HepG2 (cell line): ENCODE results near the gene WIZ. TPM values are rescaled to one million over a fixed set of nuclear protein-coding genes. Genes with fewer than 3 reads are reported as not detected.

Source experiments
- CSRNP1 ChIP-seq: sonication (generic); formaldehyde crosslinking; IDR thresholded peaks from 2 replicates; pipeline ENCODE4 v1.8.1; 2023; ENCODE audit warnings: mild to moderate bottlenecking, missing genetic modification reagents
- FOSL2 ChIP-seq: sonication (generic); formaldehyde crosslinking; IDR thresholded peaks from 2 replicates; pipeline ENCODE4 v1.4.0; 2020; ENCODE audit warnings: missing genetic modification reagents
- FOXO1 ChIP-seq: sonication (generic); formaldehyde crosslinking; IDR thresholded peaks from 2 replicates; pipeline ENCODE4 v1.4.0; 2020; ENCODE audit warnings: missing genetic modification reagents
- KDM2A ChIP-seq: sonication (generic); formaldehyde crosslinking; IDR thresholded peaks from 2 replicates; pipeline ENCODE4 v1.4.0; 2020; ENCODE audit warnings: low read depth, missing genetic modification reagents, borderline replicate concordance
- KLF6 ChIP-seq: IDR thresholded peaks from 2 replicates; pipeline ENCODE4 v1.8.0; 2016; ENCODE audit warnings: missing biosample characterization, missing genetic modification reagents
- NR1H2 ChIP-seq: sonication (generic); formaldehyde crosslinking; IDR thresholded peaks from 2 replicates; pipeline ENCODE4 v1.8.1; 2022; ENCODE audit warnings: low read depth, missing genetic modification reagents, borderline replicate concordance
- PBX3 ChIP-seq: sonication (generic); formaldehyde crosslinking; IDR thresholded peaks from 2 replicates; pipeline ENCODE4 v1.8.1; 2023; ENCODE audit warnings: missing genetic modification reagents, inconsistent platforms, borderline replicate concordance
- PLSCR1 ChIP-seq: sonication (generic); formaldehyde crosslinking; IDR thresholded peaks from 2 replicates; pipeline ENCODE4 v1.5.0; 2020; ENCODE audit warnings: missing genetic modification reagents, mild to moderate bottlenecking, borderline replicate concordance
- POGZ ChIP-seq: sonication (generic); formaldehyde crosslinking; IDR thresholded peaks from 2 replicates; pipeline ENCODE4 v1.4.0; 2020; ENCODE audit warnings: mild to moderate bottlenecking, missing genetic modification reagents
- PRPF4 ChIP-seq: fragments of 200-400 bp; formaldehyde crosslinking; IDR thresholded peaks from 2 replicates; pipeline ENCODE4 v1.6.1; 2016; ENCODE audit warnings: low read length, low read depth; ENCODE audit not compliant: poor library complexity, severe bottlenecking
- XRCC5 ChIP-seq: fragments of 200-400 bp; formaldehyde crosslinking; optimal IDR thresholded peaks from 2 replicates; pipeline ENCODE3; 2017; ENCODE audit warnings: mild to moderate bottlenecking, low read length
- ZBTB21 ChIP-seq: sonication (generic); formaldehyde crosslinking; IDR thresholded peaks from 2 replicates; pipeline ENCODE4 v1.4.0; 2020; ENCODE audit warnings: missing genetic modification reagents
- ZNF407 ChIP-seq: sonication (generic); formaldehyde crosslinking; IDR thresholded peaks from one replicate; pipeline ENCODE4 v1.5.1; 2020; ENCODE audit warnings: mild to moderate bottlenecking, missing genetic modification reagents; ENCODE audit errors: not compliant biosample characterization
- ZNF543 ChIP-seq: sonication (generic); formaldehyde crosslinking; IDR thresholded peaks from 2 replicates; pipeline ENCODE4 v1.4.0; 2020; ENCODE audit warnings: mild to moderate bottlenecking, missing genetic modification reagents
- ZNF766 ChIP-seq: sonication (generic); formaldehyde crosslinking; IDR thresholded peaks from 2 replicates; pipeline ENCODE4 v1.5.0; 2020; ENCODE audit warnings: missing genetic modification reagents, borderline replicate concordance
- ZNF790 ChIP-seq: sonication (generic); formaldehyde crosslinking; IDR thresholded peaks from 2 replicates; pipeline ENCODE4 v1.8.0; 2022; ENCODE audit warnings: missing genetic modification reagents, mild to moderate bottlenecking, borderline replicate concordance
- ZSCAN30 ChIP-seq: sonication (generic); formaldehyde crosslinking; IDR thresholded peaks from 2 replicates; pipeline ENCODE4 v1.5.0; 2020; ENCODE audit warnings: mild to moderate bottlenecking, missing genetic modification reagents
- polyA plus RNA-seq, 8 experiments: library from polyadenylated mRNA; depleted of rRNA in 3 of 8; stranded (reverse) in 7 of 8; unstranded in 1 of 8; fragments of >200 nt; fragmentation: Illumina TruSeq in 4 of 8; extraction: Trizol in 4 of 8; gene quantifications; 2 replicates each; pipeline versions ENCODE4 v1.2.1 to v1.2.3, GENCODE V29; 2011 to 2016; ENCODE audit warnings: low read depth in 4 of 8, missing spikeins in 1 of 8, mixed read lengths in 1 of 8; ENCODE audit not compliant: insufficient read depth in 1 of 8
- total RNA-seq, 5 experiments: library from RNA; depleted of rRNA; stranded (reverse); fragments of >200 nt; fragmentation: Illumina TruSeq; extraction: Trizol; gene quantifications; 2 replicates each; pipeline ENCODE4 v1.2.3, GENCODE V29; 2016; ENCODE audit warnings: low read depth in 1 of 5

WIZ gene
- total and polyA plus RNA-seq, 2 of the 13 experiments (the other 11 are each of a cell fraction or from before 2014, with no cell fraction given), result 4.7 to 4.8 TPM

GRCh38 chr19:15449620-15450527, at the start of gene WIZ (continued):
- no peak for TF ChIP-seq XRCC5
- TF ChIP-seq FOXO1 (CRISPR knock-in tag), result no peak
- TF ChIP-seq ZSCAN30 (CRISPR knock-in tag), result no peak
- no peak for TF ChIP-seq ZNF766 (CRISPR knock-in tag)
- no peak for TF ChIP-seq KLF6 (CRISPR knock-in tag)
- no peak for TF ChIP-seq NR1H2 (CRISPR knock-in tag)
- no peak for TF ChIP-seq PRPF4
- TF ChIP-seq ZNF790 (CRISPR knock-in tag), result no peak
- no peak for TF ChIP-seq FOSL2 (CRISPR knock-in tag)
- no peak for TF ChIP-seq ZNF407
- no peak for TF ChIP-seq ZNF543 (CRISPR knock-in tag)
- TF ChIP-seq ZBTB21, result no peak
- TF ChIP-seq PLSCR1 (CRISPR knock-in tag), result no peak
- TF ChIP-seq KDM2A (CRISPR knock-in tag), result no peak
- no peak for TF ChIP-seq PBX3 (CRISPR knock-in tag)
- TF ChIP-seq POGZ (CRISPR knock-in tag), result no peak
- TF ChIP-seq CSRNP1 (CRISPR knock-in tag), result no peak
